HG03108 (cell line): ENCODE measurements around the gene SUPT16H.
"Not testable (repeated sequence)": the region's sequence is repeated elsewhere in the genome, so short reads cannot be mapped to it uniquely, and the experiment has no call there.

Source experiments
- ATAC-seq: cut with Tn5 transposase; IDR thresholded peaks from one replicate; pipeline ENCODE4 v1.9.1; 2021; ENCODE audit warnings: moderate library complexity; ENCODE audit not compliant: unreplicated experiment

SUPT16H gene

GRCh38 chr14:21383848-21384493, at the start of gene SUPT16H:
Gene SUPT16H, minus strand, starts transcription at chr14:21384019. Its CDS starts 92 bp downstream, at chr14:21383927.
- peak; percentile 88 for ATAC-seq

- ATAC-seq, result no peak
These were observed 47.3 kb upstream of the SUPT16H start for GRCh38 chr14:21431126-21431525.

- no peak for ATAC-seq
These were observed 45.1 kb upstream of the SUPT16H start for GRCh38 chr14:21428930-21429329.

- no peak for ATAC-seq
These were observed 42.9 kb upstream of the SUPT16H start for GRCh38 chr14:21426692-21427091.

- ATAC-seq, result no peak
These were observed 35.7 kb upstream of the SUPT16H start for GRCh38 chr14:21419528-21419927.

GRCh38 chr14:21415329-21415728, 31.5 kb upstream of the SUPT16H start:
- no peak for ATAC-seq

- ATAC-seq, result no peak
These were observed 30.4 kb upstream of the SUPT16H start for GRCh38 chr14:21414137-21414631.

- ATAC-seq, result no peak
These were observed 24.3 kb upstream of the SUPT16H start for GRCh38 chr14:21408147-21408546.

- ATAC-seq, result no peak
These were observed 22.4 kb upstream of the SUPT16H start for GRCh38 chr14:21406213-21406612.

GRCh38 chr14:21405097-21405496, 21.3 kb upstream of the SUPT16H start:
- no peak for ATAC-seq

GRCh38 chr14:21399311-21399870, 15.6 kb upstream of the SUPT16H start:
- ATAC-seq, result no peak

- no peak for ATAC-seq
These were observed 15.1 kb upstream of the SUPT16H start for GRCh38 chr14:21398901-21399300.

GRCh38 chr14:21395450-21395849, 11.6 kb upstream of the SUPT16H start:
- no peak for ATAC-seq

GRCh38 chr14:21385188-21385904, 1.5 kb upstream of the SUPT16H start:
- no peak for ATAC-seq

- no peak for ATAC-seq
These were observed 654 bp upstream of the SUPT16H start for GRCh38 chr14:21384494-21384851.

- ATAC-seq, result no peak
These were observed 652 bp downstream of the SUPT16H start for GRCh38 chr14:21382886-21383847.

- ATAC-seq, result no peak
These were observed 1.7 kb downstream of the SUPT16H start for GRCh38 chr14:21382095-21382494.

GRCh38 chr14:21379338-21379737, 4.5 kb downstream of the SUPT16H start:
- no peak for ATAC-seq

- no peak for ATAC-seq
These were observed 9.8 kb downstream of the SUPT16H start for GRCh38 chr14:21373980-21374379.

GRCh38 chr14:21372814-21373213, 11.0 kb downstream of the SUPT16H start:
- not testable (repeated sequence) for ATAC-seq
